Kidney glomerular epithelial cell (primary cell): Measurements from ENCODE around the gene OR2W1.
A peak's percentile ranks its signal among the peaks of the same experiment; 100 is the strongest.

ENCODE experiments used
- DNase-seq: peaks from one replicate; lab custom pipeline; 2025; lab: John Stamatoyannopoulos, UW

Gene OR2W1, protein sequence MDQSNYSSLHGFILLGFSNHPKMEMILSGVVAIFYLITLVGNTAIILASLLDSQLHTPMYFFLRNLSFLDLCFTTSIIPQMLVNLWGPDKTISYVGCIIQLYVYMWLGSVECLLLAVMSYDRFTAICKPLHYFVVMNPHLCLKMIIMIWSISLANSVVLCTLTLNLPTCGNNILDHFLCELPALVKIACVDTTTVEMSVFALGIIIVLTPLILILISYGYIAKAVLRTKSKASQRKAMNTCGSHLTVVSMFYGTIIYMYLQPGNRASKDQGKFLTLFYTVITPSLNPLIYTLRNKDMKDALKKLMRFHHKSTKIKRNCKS

DNA sequence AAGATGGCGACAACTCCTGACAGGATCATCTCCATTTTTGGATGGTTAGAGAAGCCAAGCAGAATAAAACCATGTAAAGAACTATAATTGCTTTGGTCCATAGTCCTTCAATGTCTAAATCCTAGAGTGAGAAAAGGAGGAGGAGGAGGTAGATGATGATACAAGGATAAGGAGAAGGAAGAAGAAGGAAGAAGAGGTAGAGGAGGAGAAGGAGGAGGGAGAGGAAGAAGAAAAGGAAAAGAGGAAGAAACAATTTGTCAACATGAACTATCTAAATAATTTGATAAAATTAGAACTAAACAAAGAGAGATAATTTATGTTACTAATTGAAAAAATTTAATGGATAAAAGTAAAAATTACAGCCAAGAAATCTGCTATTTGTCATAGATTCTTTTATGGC, at the start of gene OR2W1:
TSS of gene OR2W1 (minus strand) at position 101 of the 400 bp plus-strand sequence. CDS start at position 101, 0 bp downstream.
- no peak for DNase-seq

DNA sequence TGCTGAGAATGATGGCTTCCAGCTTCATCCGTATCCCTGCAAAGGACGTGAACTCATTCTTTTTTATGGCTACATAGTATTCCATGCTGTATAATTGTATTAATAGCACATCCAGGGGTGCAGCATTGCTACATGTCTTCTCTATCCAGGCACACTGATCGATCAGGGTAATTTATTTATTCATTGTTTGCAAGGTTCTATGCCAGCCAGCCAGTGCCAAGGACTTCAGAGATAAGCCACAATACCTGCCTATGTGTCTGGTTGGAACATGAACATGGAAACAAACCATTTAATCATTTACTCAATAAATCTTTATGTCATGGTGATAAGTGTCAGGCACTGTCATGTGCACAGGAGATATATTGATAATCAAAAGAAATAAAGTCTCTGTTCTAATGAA, 48.0 kb upstream of the OR2W1 start:
- DNase-seq = no peak

DNA sequence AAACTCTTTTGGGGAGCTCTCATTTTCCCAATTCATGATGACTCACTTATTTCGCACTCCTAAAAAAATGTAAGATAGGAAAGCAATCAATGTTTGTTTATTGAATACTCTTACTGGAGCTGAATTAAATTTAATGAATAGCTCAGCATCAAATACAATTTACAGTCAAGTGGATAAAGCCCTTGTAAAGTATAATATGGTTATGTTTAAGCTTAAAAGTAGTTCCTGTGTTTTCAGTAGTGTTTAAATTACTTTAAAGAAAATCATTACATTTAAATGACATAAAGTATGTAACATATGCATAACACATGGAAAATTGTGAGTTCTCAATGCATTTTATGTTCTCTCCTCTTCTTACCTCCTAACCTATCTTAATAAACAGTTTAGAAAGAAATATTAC, 42.2 kb upstream of the OR2W1 start, which contains the start of gene OR2B3:
TSS of gene OR2B3 (minus strand) at position 101 of the 400 bp plus-strand sequence. CDS start at position 36, 65 bp downstream.
- DNase-seq = no peak

DNA sequence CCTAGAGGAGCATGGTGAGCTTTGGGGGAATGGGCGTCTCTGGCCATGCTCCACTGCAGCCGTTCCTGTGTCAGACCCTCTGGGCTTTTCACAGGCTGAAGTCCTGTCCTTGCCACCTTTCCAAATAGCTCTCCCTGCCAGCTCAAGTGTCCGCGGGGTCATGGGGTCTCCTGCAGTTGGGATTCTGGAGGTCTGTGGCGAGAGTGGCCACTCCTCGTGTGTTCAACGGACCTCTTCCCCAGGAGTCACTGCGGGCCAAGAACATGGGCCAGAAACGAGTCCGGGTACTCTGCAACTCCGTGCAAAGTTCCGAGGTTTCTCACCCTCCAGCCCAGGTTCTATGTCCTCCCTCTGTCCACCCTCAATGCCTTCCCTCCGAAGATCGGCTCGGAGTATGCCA, 37.5 kb upstream of the OR2W1 start:
- DNase-seq = no peak

DNA sequence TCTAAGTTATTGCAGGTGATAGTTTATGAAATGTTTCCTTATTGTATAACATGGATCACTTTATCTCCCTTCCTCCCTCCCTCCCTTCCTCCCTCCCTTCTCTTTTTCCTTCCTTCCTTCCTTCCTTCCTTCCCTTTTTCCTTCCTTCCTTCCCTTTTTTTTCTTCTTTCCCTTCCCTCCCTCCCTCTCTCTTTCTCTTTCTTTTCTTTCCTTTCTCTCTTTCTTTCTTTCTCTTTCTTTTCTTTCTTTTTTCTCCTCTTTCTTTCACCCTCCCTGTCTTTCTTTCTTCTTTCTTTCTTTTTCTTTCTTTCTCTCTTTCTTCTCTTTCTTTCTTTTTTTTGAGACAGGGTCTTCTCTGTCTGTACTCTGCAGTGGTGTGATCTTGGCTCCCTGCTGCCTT, 36.3 kb upstream of the OR2W1 start:
- DNase-seq = no peak

DNA sequence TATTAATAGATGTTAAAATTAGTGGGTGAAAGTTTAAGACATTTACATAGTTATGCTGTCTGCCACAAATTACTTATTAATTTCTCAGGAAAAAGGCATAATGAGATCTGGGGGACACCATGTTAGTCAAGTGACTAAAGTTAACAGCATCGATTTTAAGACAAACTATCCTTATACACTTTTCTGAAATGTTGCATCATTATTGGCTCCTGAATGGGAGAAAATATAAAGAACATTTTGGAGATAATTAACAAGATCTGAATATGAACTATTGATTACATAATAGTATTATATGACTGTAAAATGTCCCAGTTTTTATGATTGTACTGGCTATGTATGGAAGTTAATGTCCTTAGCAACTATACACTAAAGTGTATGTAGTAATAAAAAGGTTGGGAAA, 34.2 kb upstream of the OR2W1 start:
- no peak for DNase-seq

DNA sequence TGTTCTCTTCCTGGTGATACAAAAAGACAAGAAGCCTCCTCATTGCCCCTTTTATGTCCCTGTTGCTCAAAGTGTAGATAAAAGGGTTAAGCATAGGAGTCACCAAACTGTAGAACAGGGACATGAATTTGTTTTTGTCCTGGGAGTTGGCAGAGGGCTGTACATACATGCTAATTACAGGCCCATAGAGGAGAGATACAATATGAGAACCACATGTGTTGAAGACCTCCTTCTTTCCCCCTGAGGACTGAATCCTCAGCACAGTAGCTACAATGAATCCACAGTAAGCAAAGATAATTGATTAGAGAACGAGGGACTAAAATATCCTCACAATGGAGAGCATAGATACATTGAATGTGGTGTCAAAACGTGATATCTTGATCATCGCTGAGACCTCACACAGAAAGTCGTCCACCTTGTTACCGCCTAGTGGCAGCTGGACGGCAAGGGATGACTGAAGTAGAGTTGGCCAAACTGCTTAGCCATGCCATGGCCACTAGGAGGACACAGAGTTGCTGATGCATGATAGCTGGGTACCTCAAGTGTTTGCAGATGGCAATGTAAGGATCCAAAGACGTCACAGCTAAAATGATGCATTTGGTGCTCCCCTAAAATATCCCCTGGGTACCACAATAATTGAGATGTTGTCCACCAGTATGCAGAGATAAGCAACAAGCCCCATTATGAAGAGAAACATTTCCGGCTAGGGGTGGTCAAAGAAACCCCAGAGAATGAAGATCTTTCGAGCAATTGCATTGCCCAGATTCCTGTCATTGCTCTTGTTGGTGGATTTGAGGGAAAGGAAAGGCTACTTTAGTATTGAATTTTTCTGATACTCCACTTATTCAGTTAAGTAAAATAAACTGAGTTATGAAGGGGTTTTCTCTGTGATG, 27.1 kb upstream of the OR2W1 start:
- DNase-seq = peak; percentile 37

DNA sequence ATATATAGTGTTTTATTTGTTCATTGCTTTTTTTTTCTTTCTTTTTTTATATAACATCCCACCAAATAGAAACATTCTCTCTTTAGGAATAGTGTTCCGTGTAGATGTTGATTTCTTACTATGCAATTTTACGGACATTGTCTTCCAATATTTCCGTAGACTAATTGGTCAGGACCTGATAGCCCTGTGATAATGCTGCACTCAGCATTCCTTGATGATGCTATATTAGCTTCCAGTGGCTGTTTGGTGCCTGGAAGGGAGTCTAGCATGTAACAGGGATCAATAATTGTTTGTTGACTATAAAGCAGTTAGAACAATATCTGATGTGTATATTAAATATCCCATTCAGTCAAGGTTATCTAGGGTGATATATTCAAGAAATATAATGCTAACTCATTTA, 6.7 kb upstream of the OR2W1 start:
- DNase-seq = no peak

DNA sequence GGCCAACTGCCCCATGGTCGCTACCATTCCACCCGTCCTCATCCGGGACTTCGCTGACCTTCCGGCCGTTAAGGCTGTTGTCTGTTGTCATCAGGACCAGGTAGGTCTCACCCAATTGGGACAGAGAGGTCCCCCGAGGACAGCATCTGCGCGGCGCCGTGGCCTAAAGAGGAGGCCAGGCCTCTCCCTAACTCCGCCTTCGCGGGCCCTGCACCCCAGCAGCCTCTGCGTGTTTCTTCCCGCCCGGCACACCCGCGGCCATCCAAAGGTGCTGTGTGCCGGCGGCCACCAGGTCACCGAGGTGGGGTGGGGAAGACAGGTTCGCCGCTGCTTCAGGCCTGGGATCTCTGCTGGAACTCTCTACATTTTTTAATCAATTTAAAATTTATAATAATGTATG, 9.0 kb downstream of the OR2W1 start:
- no peak for DNase-seq

DNA sequence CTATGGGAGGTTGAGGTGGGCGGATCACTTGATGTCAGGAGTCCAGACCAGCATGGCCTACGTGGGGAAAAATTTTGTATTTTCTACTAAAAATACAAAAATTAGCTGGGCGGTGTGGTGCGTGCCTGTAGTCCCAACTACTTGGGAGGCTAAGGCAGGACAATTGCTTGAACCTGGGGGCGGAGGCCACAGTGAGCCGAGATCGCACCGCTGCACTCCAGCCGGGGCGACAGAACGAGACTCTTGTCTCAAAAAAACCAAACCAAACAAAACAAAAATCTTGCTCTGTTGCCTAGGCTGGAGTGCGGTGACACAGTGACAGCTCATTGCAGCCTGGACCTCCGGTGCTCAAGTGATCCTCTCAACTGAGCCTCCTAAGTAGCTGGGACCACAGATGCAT, 16.2 kb downstream of the OR2W1 start:
- no peak for DNase-seq

DNA sequence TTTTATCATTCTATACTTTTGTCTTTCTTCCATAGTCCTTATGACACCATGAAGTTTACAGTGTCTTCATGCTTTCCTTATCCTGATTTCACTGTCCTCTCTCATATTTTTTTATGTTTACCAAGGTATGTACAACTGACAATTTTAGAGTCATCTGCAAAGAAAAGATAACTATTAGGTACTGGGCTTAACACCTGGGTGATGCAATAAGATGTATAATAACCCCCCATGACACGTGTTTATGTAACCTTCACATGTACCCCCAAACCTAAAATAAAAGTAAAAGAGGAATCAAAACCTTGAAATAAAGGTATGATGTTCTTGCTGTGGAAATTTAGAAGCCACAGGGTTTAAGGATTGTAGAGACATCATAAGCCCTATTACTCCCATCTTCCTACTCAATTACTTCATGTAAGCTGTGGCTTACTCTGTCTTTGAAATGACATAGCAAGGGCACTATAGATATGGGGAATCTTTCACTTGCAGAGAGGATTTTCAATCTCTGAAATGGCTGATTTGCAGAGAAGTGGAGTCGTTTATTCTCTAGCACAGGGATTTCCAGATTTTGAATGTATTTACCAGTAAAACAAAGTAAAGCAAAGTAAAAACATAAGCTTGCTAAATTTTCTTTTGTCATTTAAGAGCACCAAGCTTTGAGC, 18.9 kb downstream of the OR2W1 start:
- DNase-seq = no peak

DNA sequence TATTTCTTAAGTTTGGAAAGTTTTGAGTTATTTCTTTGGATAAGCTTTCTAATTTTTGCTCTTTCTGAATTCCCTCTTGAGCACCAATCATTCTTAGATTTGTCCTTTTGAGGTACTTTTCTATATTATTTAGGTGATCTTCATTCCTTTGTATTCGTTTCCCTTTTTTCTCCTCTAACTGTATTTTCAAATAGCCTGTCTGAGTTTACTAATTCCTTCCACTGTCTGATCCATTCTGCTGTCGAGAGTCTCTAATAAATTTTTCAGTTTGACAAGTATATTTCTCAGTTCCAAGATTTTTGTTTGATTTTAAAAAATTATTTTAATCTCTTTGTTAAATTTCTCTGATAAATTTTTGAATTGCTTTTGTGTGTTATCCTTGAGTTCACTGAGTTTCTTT, 23.5 kb downstream of the OR2W1 start:
- no peak for DNase-seq

DNA sequence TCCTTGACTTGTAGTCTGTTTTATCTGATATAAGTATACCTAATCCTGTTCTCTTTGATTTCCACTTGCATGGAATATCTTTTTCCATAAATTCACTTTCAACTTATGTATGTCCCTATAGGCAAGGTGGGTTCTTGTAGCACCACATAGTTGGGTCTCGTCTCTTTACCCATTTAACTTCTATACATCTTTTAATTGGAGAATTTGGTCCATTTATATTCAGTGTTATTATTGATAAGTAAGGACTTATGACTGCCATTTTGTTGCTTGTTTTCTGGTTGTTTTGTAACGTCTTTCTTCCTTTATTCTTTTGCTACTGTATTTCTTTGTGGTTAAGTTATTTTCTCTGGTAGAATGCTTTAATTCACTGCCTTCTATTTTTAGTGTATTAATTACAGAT, 25.3 kb downstream of the OR2W1 start:
- no peak for DNase-seq

DNA sequence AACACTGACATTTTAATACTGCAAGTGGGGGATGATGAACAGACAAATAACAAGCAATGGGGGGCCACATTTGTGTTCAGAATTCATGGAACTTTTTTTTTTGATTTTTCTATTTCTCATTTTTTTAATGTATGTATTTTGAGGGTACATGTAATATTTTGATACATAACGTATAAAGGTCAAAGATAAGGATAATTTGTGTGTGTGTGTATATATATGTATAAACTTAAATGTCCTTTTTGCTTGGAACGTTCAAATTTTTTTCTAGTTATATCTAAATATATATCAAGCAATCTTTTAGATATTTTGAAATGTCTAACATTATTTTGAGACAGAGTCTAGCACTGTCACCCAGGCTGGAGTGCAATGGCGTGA, 27.6 kb downstream of the OR2W1 start:
- no peak for DNase-seq

DNA sequence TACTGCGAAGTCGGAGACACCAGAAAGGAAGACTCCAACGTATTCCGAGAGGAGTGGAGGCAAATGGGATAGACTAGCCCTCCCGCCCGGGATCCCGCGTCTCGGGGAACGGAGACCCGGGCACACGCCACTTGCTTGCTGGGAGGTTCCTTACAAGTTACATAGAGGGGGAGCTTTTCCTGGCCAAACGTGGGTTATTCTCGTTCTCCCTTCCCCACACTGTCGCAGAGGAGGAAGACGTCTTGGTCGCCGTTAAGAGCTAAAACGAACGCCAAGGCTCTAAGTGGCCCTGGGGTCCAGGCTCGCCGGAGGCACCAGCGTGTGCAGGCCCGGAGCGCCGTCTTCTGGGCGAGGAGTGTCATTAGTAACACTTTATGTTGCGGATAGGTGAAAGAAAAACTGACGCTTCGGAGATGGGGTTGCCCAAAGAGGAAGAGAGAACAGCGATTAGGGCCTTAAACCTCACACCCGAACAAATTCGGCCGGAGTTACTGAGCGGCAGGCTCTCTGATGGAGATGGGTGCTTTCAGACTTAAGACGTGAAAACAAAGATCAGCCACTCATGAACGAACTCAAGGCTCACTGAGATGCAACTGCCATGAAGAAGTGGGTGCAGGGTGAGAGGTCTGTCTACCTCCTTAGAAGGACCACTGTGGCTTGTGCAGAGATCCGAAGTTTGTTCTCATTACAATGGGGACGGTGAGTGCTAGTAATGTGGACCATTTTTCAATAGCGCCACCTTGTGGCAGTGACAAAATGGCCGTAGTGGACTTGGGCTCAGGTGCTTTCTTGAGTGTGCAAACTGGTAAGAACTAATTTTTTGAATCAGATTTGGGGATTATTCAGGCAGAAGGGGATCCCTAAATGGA, 28.2 kb downstream of the OR2W1 start:
- peak; percentile 67 for DNase-seq

DNA sequence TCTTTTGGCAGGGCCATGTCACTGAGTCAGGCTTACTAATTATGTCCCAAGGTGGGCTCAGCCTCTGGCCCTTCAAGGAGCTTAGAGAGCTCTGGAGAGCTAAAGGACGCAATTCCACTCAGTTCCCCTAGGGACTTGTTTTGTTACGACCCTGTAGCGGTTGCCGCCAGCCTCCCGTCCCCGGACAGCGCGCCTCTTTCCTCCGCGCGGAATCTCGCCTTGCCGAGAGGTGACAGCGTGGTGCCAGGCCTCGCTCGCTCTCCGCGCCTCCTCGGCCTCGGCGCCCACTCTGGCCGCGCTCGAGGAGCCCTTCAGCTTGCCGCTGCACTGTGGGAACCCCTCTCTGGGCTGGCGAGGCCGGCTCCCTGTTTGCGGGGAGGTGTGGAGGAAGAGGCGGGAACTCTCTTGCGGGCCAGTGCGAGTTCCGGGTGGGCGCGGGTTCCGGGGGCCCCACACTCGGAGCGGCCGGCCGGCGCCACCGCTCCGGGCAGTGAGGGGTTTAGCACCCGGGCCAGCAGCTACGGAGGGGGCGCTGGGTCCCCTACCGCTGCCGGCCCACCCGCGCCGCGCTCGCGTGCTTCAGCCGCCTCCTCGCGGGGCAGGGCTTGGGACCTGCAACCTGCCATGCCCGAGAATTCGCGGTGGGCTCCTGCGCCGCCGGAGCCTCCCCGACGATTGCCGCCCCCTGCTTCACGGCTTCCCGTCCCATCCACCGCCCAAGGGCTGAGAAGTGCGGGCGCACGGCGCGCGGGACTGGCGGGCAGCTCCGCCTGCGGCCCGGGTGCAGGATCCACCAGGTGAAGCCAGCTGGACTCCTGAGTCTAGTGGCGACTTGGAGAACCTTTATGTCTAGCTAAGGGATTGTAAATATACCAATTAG, 30.0 kb downstream of the OR2W1 start:
- no peak for DNase-seq

DNA sequence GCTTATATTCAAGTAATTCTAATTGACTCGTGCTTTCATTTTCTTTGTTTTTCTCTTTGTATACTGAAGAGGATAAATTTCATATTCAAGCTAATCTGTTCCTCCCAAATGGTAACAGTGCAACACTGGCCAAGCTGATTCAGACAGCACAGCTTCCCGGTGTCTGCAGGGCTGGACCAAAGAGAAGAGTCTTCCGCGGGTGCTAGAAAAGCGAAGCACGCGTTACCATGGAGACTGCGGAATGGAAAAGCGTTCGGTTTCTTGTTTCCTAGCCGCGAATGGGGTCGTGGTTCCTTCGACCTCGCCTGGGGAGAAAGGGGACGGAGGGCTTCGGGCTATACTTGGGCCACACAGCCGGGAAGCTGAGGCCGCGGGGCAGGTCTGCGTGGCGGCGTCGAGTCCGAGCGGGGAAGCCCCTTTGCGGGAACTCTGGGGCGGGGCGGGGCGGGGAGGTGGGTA, 33.7 kb downstream of the OR2W1 start:
- peak; percentile 13 for DNase-seq

DNA sequence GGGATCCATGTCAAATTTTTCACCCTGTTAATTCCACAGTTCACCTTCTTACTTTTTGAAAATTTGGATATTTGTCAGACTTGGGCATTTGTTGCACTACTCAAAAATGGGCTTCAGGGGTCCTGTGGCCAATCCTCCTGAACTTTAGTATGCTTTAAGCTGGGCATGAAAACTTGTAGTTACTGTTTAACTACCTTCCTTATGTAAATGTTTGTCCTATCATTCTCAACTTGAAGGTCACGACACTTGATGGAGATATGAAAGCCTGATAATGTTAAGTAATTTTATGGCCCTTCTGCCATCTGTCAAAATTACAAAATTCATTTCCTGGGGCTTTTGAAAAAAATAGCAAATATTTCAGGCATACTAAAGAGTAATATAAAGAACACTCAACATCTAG, 35.6 kb downstream of the OR2W1 start:
- DNase-seq = no peak

DNA sequence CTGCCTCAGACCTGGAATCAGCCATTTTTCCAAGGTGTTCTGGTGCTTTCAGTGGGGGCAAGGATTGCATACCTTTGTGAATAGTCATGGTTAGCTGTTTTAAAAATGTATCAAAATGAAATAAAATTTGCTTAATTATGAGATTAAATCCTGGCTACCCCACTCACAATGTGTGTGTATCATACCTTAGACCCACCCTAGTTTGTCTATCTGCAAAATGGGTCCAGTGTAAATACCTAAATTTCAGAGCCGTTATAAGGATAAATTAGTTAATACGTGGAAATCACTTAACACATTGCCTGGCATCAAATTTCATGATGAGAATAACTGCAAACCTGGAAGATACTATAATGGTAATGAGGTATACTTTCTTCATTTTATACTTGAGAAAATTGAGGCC, 36.9 kb downstream of the OR2W1 start:
- no peak for DNase-seq

DNA sequence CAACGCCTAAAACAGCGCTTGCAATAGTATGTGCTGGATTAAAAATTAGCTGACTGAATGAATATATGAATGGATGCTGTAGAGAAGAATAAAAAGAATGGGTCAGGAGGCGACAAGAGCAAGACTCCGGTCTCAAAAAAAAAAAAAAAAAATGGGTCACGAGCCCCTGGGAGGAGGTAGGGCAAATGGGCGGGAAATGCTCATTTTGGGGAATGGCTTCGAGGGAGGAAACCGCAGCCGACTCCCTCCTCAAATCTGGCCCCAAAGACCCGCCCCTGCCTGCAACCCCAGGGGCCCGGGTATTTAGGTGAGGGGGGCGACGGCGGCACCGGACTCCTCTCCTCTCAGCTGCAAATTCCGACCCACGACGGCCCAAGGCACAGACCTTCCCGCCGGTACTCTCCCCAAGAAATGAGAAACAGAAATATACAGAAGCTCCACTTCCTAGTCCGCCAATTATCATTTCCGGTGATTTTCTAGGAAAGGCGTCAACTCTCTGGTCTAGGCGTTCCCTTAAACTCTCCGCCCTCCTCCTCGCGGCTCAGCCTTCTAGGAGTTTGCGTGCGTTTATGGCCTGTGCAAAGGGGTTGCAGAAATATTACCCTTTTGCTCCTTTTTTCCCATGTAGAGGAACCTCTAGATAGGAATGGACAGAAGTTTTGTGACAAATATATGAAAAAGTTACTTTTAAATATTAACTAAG, 39.6 kb downstream of the OR2W1 start, which contains the start of gene ZNF311:
TSS of gene ZNF311 (minus strand) at position 133 of the 703 bp plus-strand sequence. CDS start 1,361 bp downstream, outside the sequence.
- DNase-seq = peak; percentile 82
